Epithelial cell of proximal tubule (primary cell): ENCODE results near the gene PLA2G2C. TPM values are rescaled to one million over a fixed set of nuclear protein-coding genes. Genes with fewer than 3 reads are reported as not detected.

Experiments used
- DNase-seq: peaks from one replicate; pipeline ENCODE4 v3.0.0-alpha.2; 2011; ENCODE audit warnings: low read depth
- H3K4me3 ChIP-seq: 2 replicates; pipeline ENCODE4 v1.5.1; 2011; ENCODE audit warnings: low read depth, mild to moderate bottlenecking, low read length
- CTCF ChIP-seq: conservative IDR thresholded peaks from 2 replicates; pipeline ENCODE4 v1.5.1; 2012; ENCODE audit warnings: low read depth, mild to moderate bottlenecking, low read length
- total RNA-seq: library from RNA; depleted of rRNA; stranded (reverse); fragments of >200 nt; gene quantifications from 2 replicates; pipeline ENCODE4 v1.2.3, GENCODE V29; 2015

Gene PLA2G2C
- total RNA-seq, 1 donor from 2014 or later, result not detected

GRCh38 chr1:20179371-20180128, 6.8 kb downstream of the PLA2G2C start:
- DNase-seq, result no peak
- H3K4me3 ChIP-seq, result no peak overlapping the region
- TF ChIP-seq CTCF, result no peak

DNA sequence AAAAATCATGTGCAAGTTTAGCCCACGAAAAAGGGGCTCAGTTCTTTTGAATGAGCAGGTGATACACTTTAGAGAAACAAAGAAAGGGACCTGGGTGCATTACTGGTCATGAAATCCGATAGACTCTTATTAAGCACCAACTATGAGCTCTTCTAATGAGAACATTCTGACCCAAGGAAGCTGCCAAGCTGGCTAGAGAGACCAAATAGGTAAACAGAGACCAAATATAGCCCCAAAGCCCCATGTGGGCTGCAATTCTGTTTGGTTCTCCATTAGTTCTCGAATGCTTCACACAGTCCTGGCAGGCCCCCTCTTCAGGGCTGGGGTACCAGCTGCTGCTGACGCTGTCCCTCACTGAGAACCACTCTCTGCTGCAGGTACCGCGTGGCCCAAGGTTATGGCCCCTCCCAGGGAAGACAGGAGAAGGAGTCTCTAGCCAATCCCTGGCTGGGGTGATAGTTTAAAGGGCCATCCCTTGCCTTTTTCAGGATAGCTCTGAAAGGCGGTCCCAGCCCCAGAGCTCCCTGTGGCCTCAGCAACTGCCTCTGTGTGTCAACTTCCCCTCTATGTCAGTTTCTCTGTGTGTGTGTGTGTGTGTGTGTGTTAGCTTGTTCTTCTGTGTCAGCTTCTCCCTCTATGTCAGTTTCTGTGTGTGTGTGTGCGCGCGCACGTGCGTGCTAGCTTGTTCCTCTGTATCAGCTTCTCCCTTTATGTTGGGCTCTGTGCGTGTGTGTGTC, 7.5 kb downstream of the PLA2G2C start:
- H3K4me3 ChIP-seq, result no peak overlapping the region
- DNase-seq, result no peak
- no peak for TF ChIP-seq CTCF

GRCh38 chr1:20174937-20175666, 11.2 kb downstream of the PLA2G2C start:
- no peak for DNase-seq
- no peak overlapping the region for H3K4me3 ChIP-seq
- no peak for TF ChIP-seq CTCF

DNA sequence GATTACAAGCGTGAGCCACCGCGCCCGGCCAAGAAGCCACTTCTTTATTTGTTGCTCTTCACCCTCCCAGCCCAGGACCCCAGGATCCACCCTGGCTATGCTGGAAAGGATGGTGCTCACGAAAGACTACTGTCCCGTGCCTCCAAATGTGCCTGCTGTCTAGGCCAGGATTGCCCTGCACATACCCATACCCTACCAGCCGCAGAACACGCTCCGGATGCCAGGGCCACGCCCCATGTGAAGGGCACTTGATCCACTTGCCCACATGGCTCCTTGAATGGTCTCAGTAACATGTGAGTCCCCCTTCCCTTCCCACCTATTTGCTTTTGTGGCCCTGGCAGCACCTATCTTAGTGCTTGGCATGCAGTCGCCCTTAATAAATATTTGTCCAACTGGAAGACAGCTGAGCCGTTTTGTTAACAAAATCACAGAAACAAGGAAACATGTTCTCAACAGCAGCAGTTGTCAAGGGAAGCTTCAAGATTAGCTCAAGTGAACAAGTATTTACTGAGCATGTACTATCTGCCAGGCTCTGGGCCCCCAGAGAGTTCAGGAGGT, 14.2 kb downstream of the PLA2G2C start:
- no peak for DNase-seq
- H3K4me3 ChIP-seq, result no peak overlapping the region
- TF ChIP-seq CTCF, result no peak

DNA sequence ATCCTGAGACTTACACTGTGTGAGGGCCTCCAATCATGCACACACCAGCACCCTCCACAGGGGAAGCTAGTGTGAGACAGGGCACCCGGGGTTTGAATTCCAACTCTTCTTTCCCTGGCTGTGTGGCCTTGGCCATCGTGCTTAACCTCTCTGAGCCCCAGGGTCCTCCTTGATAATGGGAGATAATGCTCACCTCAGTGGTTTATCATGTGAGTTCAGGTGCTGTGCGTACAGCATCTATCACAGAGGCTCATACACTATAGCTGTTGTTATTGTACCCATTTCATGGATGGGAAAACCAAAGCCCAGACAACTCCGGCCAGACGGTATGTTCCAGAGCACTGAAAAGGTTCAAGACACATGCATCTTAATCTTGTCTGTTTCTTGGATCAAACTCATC, 16.4 kb downstream of the PLA2G2C start:
- H3K4me3 ChIP-seq, result no peak overlapping the region
- DNase-seq, result no peak
- no peak for TF ChIP-seq CTCF

GRCh38 chr1:20168564-20169491, 17.5 kb downstream of the PLA2G2C start:
- no peak for DNase-seq
- TF ChIP-seq CTCF, result no peak

More at GRCh38 chr1:20168564-20169491, 17.5 kb downstream of the PLA2G2C start:
- no peak overlapping the region for H3K4me3 ChIP-seq
